Activated T-cell treated with anti-CD3 and anti-CD28 coated beads, Interleukin-2, amount 50 U/mL, for 24 hours (primary cell): Measurements from ENCODE around the gene THOC6.

ENCODE experiments used
- DNase-seq: peaks from one replicate; pipeline ENCODE4 v3.0.0-alpha.2; 2020
- H3K27ac Mint-ChIP-seq: 2 replicates; pipeline ENCODE4 v1.8.0; 2020; ENCODE audit warnings: mild to moderate bottlenecking, mixed read lengths
- H3K27me3 Mint-ChIP-seq: 2 replicates; pipeline ENCODE4 v1.8.0; 2020; ENCODE audit warnings: mixed read lengths
- H3K36me3 Mint-ChIP-seq: 2 replicates; pipeline ENCODE4 v1.8.0; 2020; ENCODE audit warnings: low read depth, mixed read lengths
- H3K4me1 Mint-ChIP-seq: 2 replicates; pipeline ENCODE4 v1.8.0; 2020; ENCODE audit warnings: low read depth, mixed read lengths
- H3K4me3 Mint-ChIP-seq: 2 replicates; pipeline ENCODE4 v1.8.0; 2020; ENCODE audit warnings: mild to moderate bottlenecking, moderate library complexity, mixed read lengths
- H3K9me3 Mint-ChIP-seq: 2 replicates; pipeline ENCODE4 v1.8.0; 2020; ENCODE audit warnings: mixed read lengths

Gene THOC6

GRCh38 chr16:3027983-3028715, 4.3 kb downstream of the THOC6 start:
- peaks cover 41% of the 10 kb centered on the region for H3K27me3 Mint-ChIP-seq
- peak; percentile 91 for DNase-seq
- no peak overlapping the region for H3K27ac Mint-ChIP-seq
- peaks cover 29% of the 10 kb centered on the region for H3K36me3 Mint-ChIP-seq
- peaks cover 37% of the 10 kb centered on the region for H3K4me1 Mint-ChIP-seq
- no peak overlapping the region for H3K4me3 Mint-ChIP-seq
- no peaks in the 10 kb centered on the region for H3K9me3 Mint-ChIP-seq

GRCh38 chr16:3028716-3029319, 5.0 kb downstream of the THOC6 start:
- Mint-ChIP-seq H3K36me3 (peaks cover 29% of the 10 kb centered on the region), H3K27me3 (peaks cover 48% of the 10 kb centered on the region), H3K4me1 (peaks cover 30% of the 10 kb centered on the region), H3K27ac (no peak overlapping the region), H3K4me3 (no peak overlapping the region), H3K9me3 (no peaks in the 10 kb centered on the region)
- no peak for DNase-seq

- Mint-ChIP-seq H3K9me3 (no peaks in the 10 kb centered on the region), H3K27ac (no peak overlapping the region), H3K4me1 (peaks cover 27% of the 10 kb centered on the region), H3K36me3 (peaks cover 25% of the 10 kb centered on the region), H3K4me3 (peak overlapping the region; percentile 30), H3K27me3 (peaks cover 56% of the 10 kb centered on the region)
- peak; percentile 66 for DNase-seq
Observed at GRCh38 chr16:3029491-3030221, 5.8 kb downstream of the THOC6 start.

- Mint-ChIP-seq H3K4me3 (no peak overlapping the region), H3K4me1 (peaks cover 20% of the 10 kb centered on the region), H3K27me3 (peaks cover 65% of the 10 kb centered on the region), H3K27ac (no peak overlapping the region), H3K36me3 (peaks cover 23% of the 10 kb centered on the region), H3K9me3 (no peaks in the 10 kb centered on the region)
- DNase-seq = no peak
Observed at GRCh38 chr16:3030222-3031212, 6.7 kb downstream of the THOC6 start.

GRCh38 chr16:3032624-3033023, 8.8 kb downstream of the THOC6 start:
- Mint-ChIP-seq H3K36me3 (peaks cover 4% of the 10 kb centered on the region), H3K27me3 (peaks cover 79% of the 10 kb centered on the region), H3K9me3 (no peaks in the 10 kb centered on the region), H3K27ac (no peak overlapping the region), H3K4me3 (no peak overlapping the region), H3K4me1 (peaks cover 25% of the 10 kb centered on the region)
- no peak for DNase-seq

- no peak for DNase-seq
- Mint-ChIP-seq H3K4me1 (peaks cover 11% of the 10 kb centered on the region), H3K9me3 (no peaks in the 10 kb centered on the region), H3K27ac (no peak overlapping the region), H3K27me3 (peaks cover 88% of the 10 kb centered on the region), H3K36me3 (no peaks in the 10 kb centered on the region), H3K4me3 (no peak overlapping the region)
Observed at GRCh38 chr16:3035289-3035971, 11.6 kb downstream of the THOC6 start.

- H3K9me3 Mint-ChIP-seq = no peaks in the 10 kb centered on the region
- DNase-seq = no peak
- peaks cover 11% of the 10 kb centered on the region for H3K4me1 Mint-ChIP-seq
- H3K36me3 Mint-ChIP-seq = no peaks in the 10 kb centered on the region
- H3K27ac Mint-ChIP-seq = no peak overlapping the region
- H3K27me3 Mint-ChIP-seq = peaks cover 88% of the 10 kb centered on the region
- H3K4me3 Mint-ChIP-seq = no peak overlapping the region
Observed at GRCh38 chr16:3035972-3036725, 12.3 kb downstream of the THOC6 start.

- Mint-ChIP-seq H3K4me3 (no peak within 1 kb of the TSS), H3K27ac (no peak within 1 kb of the TSS)
Observed at GRCh38 chr16:3036726-3037315, 13.0 kb downstream of the THOC6 start, which contains the start of gene BICDL2. BICDL2 (minus strand) TSS chr16:3036944; CDS start chr16:3035496, 1,448 bp downstream.

GRCh38 chr16:3038256-3038655, 14.4 kb downstream of the THOC6 start:
- Mint-ChIP-seq H3K27me3 (peaks cover 89% of the 10 kb centered on the region), H3K36me3 (no peaks in the 10 kb centered on the region), H3K4me3 (no peak overlapping the region), H3K4me1 (peaks cover 11% of the 10 kb centered on the region), H3K27ac (no peak overlapping the region), H3K9me3 (no peaks in the 10 kb centered on the region)
- no peak for DNase-seq

More at GRCh38 chr16:3036726-3037315, 13.0 kb downstream of the THOC6 start, which contains the start of gene BICDL2:
- H3K27me3 Mint-ChIP-seq = peaks cover 90% of the 10 kb centered on the region
- no peak for DNase-seq
- H3K36me3 Mint-ChIP-seq = no peaks in the 10 kb centered on the region
- H3K4me1 Mint-ChIP-seq = peaks cover 11% of the 10 kb centered on the region
- H3K9me3 Mint-ChIP-seq = no peaks in the 10 kb centered on the region

GRCh38 chr16:3038896-3039295, 15.1 kb downstream of the THOC6 start:
- Mint-ChIP-seq H3K27me3 (peaks cover 89% of the 10 kb centered on the region), H3K4me1 (peaks cover 11% of the 10 kb centered on the region), H3K9me3 (no peaks in the 10 kb centered on the region), H3K36me3 (no peaks in the 10 kb centered on the region), H3K4me3 (no peak overlapping the region), H3K27ac (no peak overlapping the region)
- no peak for DNase-seq

- Mint-ChIP-seq H3K36me3 (no peaks in the 10 kb centered on the region), H3K4me3 (no peak overlapping the region), H3K27ac (no peak overlapping the region), H3K9me3 (no peaks in the 10 kb centered on the region), H3K27me3 (peaks cover 86% of the 10 kb centered on the region), H3K4me1 (peaks cover 13% of the 10 kb centered on the region)
- no peak for DNase-seq
Observed at GRCh38 chr16:3042376-3042775, 18.5 kb downstream of the THOC6 start.

GRCh38 chr16:3044708-3045107, 20.9 kb downstream of the THOC6 start:
- DNase-seq = no peak
- no peak overlapping the region for H3K27ac Mint-ChIP-seq
- peaks cover 16% of the 10 kb centered on the region for H3K4me1 Mint-ChIP-seq
- H3K27me3 Mint-ChIP-seq = peaks cover 75% of the 10 kb centered on the region
- H3K9me3 Mint-ChIP-seq = no peaks in the 10 kb centered on the region
- peak overlapping the region; percentile 68 for H3K4me3 Mint-ChIP-seq
- H3K36me3 Mint-ChIP-seq = no peaks in the 10 kb centered on the region
